Upper lobe of left lung (tissue), 4 donors: ENCODE data around the gene EXOSC1.

Experiments used
- EP300 ChIP-seq, 4 donors: sonication (generic); formaldehyde crosslinking; IDR thresholded peaks; one replicate each; pipeline ENCODE4 v1.5.1; 2017; ENCODE audit warnings: antibody characterized with exemption in 4 of 4, control low read depth in 2 of 4
- POLR2A ChIP-seq, 4 donors: fragments of 450-650 bp; IDR thresholded peaks; one replicate each; pipeline ENCODE4 v1.5.1; 2016 to 2017; ENCODE audit warnings: antibody characterized with exemption in 4 of 4, mild to moderate bottlenecking in 2 of 4
- POLR2AphosphoS5 ChIP-seq, 2 donors: sonication (generic); formaldehyde crosslinking; IDR thresholded peaks; one replicate each; pipeline ENCODE4 v1.5.1; 2017; ENCODE audit warnings: antibody characterized with exemption in 2 of 2
- TF ChIP-seq, protein P1 (sequence below), 6 experiments: fragments of 450-650 bp in 4 of 6; fragments of 200-600 bp in 2 of 6; sonication (generic) in 2 of 6; IDR thresholded peaks; one replicate each; pipeline ENCODE4 v1.5.1; 2016 to 2019; ENCODE audit warnings: antibody characterized with exemption in 6 of 6

DNA sequence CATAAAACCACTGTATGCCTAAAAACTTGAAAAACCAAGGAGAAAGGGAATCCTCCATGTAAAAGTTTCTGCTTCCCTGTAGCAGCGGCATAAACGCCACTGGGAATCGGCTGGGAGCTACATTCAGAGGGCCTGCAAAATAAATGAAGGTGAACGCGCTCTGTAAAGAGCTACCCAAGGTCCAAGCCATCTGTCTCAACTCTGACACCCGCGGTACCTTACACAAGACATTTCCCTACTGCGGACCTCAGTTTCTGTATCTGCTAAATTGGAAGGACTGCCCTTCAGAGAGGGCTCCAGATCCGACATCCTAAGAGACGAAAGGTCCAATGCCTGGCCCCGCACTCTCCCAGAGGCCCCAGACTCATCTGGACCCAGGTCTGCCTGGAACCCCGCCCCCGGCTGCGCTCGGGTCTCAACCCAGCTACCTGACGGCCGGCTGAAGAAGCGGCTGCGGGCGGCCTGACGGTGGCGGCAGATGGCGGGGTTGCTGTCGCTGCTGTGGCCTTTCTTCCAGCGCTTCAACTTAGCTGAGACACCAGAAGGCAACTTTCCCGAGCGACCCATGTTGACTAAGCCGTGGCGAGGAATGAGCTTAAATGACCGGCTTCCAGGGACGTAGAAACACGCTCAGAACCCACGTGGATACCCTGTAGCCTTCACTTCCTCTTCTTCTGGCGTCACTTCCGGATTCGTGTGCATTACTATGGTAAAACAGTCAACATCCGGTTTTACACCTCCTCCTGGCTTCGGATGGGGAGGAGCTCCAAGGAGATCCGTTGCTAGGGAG, 44.9 kb downstream of the EXOSC1 start, which contains the start of gene RRP12:
- TF ChIP-seq POLR2AphosphoS5 (IDR thresholded peaks at IDR 0.05) (peak; percentile 61 to 93), POLR2A (IDR thresholded peaks at IDR 0.05) (peak in 2 of 4 donors; percentile 50 to 74), EP300 (IDR thresholded peaks at IDR 0.05) (peak in 1 of 4 donors; percentile 48)
- TF ChIP-seq, protein P1, sequence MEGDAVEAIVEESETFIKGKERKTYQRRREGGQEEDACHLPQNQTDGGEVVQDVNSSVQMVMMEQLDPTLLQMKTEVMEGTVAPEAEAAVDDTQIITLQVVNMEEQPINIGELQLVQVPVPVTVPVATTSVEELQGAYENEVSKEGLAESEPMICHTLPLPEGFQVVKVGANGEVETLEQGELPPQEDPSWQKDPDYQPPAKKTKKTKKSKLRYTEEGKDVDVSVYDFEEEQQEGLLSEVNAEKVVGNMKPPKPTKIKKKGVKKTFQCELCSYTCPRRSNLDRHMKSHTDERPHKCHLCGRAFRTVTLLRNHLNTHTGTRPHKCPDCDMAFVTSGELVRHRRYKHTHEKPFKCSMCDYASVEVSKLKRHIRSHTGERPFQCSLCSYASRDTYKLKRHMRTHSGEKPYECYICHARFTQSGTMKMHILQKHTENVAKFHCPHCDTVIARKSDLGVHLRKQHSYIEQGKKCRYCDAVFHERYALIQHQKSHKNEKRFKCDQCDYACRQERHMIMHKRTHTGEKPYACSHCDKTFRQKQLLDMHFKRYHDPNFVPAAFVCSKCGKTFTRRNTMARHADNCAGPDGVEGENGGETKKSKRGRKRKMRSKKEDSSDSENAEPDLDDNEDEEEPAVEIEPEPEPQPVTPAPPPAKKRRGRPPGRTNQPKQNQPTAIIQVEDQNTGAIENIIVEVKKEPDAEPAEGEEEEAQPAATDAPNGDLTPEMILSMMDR (IDR thresholded peaks at IDR 0.05): peak in 3 of 6 experiments; percentile 5 to 9 (median 7)
